ENCODE results near the gene ANKRD63. TPM values are rescaled to one million over a fixed set of nuclear protein-coding genes. Genes with fewer than 3 reads are reported as not detected.

Gene ANKRD63
- total and polyA plus RNA-seq, 9 of the 15 experiments (the other 6 are each of a cell fraction or from before 2014, with no cell fraction given), result 1.3 to 2.0 (median 1.8) TPM; not detected in 6

DNA sequence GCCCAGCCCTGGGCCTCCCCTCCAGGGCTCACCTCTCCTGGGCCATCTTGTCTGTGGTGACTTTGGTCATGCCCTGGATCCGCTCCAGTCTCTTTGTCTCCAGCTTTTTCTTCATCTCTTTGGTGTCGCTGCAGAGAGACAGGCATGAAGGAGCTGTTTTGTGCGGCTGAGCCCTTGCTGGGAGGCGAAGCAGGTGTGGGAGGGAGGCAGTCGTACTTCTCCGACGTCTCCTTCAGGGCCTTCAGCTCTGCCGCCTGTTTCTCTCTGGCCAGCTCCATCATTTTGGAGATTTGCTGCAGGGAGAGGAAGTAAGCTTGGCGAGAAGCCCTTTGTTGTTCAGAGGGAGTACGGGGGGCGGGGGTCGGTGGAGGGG is 7.7 kb upstream of the ANKRD63 start:
- H3K36me3 ChIP-seq (ENCODE audit: control insufficient read depth, insufficient read depth, low read length), result no peaks in the 10 kb centered on the region
- in situ Hi-C loops (cut with MboI), result no loop called here
- no peak for FAIRE-seq
- H3K4me3 ChIP-seq, result no peak overlapping the region
- H3K4me2 ChIP-seq (ENCODE audit: insufficient read depth, low read length), result no peak overlapping the region
- H2AFZ ChIP-seq (ENCODE audit: low read depth, low read length), result peak overlapping the region; percentile 69; the same call in 1 of the 2 replicates
- H3K4me1 ChIP-seq (replicated peaks in 1 of 2; ENCODE audit: control insufficient read depth in 2 of 2, insufficient read depth in 2 of 2, low read length in 2 of 2), result peaks cover 0 to 23% of the 10 kb centered on the region in 2 experiments; a peak in 3 of 5 replicates
- BruUV-seq (replicated peaks), result no TSS peak
- 0 out of 2 replicates have a peak, but pooled peaks cover 2% of the 10 kb centered on the region for H4K20me1 ChIP-seq (replicated peaks; ENCODE audit: control insufficient read depth, insufficient read depth, low read length)
- H3K79me2 ChIP-seq (ENCODE audit: control insufficient read depth, insufficient read depth, low read length), result no peaks in the 10 kb centered on the region
- 59% methylated on average over 8 of the region's 12 CpGs for WGBS (ENCODE audit: insufficient coverage, low coverage, missing lambda C conversion rate)
- no peak overlapping the region for H3K27ac ChIP-seq (ENCODE audit: extremely low read depth, low read depth, low read length)
- H3K9me1 ChIP-seq (ENCODE audit: control insufficient read depth, insufficient read depth, low read length), result no peaks in the 10 kb centered on the region
- ChIA-PET POLR2A (interaction anchor here (0.7 to 1.8 kb wide), 3 partner anchors 8 to 36 kb away, joined by 3 to 13 read pairs (median 4); no protein-coding TSS in a partner anchor), CTCF (ENCODE audit: low intra/inter-chr PET ratio) (no interaction called here)
- no peak for DNase-seq (ENCODE audit: extremely low read depth in 1 of 4, low spot score in 3 of 4)
- no peaks in the 10 kb centered on the region for H3K9me3 ChIP-seq (replicated peaks; ENCODE audit: control insufficient read depth, insufficient read depth, low read depth, low read length)
- H3K27me3 ChIP-seq (ENCODE audit: control insufficient read depth in 2 of 2, insufficient read depth in 2 of 2, low read length in 2 of 2), result peaks cover 3 to 34% of the 10 kb centered on the region in 2 experiments; a peak in 4 of 5 replicates
- ATAC-seq, result no peak
- intact Hi-C loops (cut with micrococcal nuclease), result no loop called here
- H3K9ac ChIP-seq (ENCODE audit: insufficient read depth in 1 of 2, low read depth in 2 of 2, low read length in 2 of 2), result peak overlapping the region in 1 of 2 experiments; percentile 79; a peak in 2 of 4 replicates
- TF ChIP-seq IFI16 (CRISPR knock-in tag; IDR thresholded peaks at IDR 0.05) (no peak), CEBPG (CRISPR knock-in tag; IDR thresholded peaks at IDR 0.05) (no peak), CEBPG (tag; conservative IDR thresholded peaks at IDR 0.05 in 1 of 2, IDR thresholded peaks at IDR 0.05 in 1 of 2) (no peak), YBX1 (IDR thresholded peaks at IDR 0.05) (no peak), SMARCE1 (IDR thresholded peaks at IDR 0.05) (no peak), TBL1XR1 (IDR thresholded peaks at IDR 0.05; ENCODE audit: low read length in 2 of 2) (no peak), CBX8 (IDR thresholded peaks at IDR 0.05; ENCODE audit: borderline replicate concordance, extremely low read depth, low read depth, low read length, poor library complexity, severe bottlenecking) (no peak)
- TF ChIP-seq, protein P1, sequence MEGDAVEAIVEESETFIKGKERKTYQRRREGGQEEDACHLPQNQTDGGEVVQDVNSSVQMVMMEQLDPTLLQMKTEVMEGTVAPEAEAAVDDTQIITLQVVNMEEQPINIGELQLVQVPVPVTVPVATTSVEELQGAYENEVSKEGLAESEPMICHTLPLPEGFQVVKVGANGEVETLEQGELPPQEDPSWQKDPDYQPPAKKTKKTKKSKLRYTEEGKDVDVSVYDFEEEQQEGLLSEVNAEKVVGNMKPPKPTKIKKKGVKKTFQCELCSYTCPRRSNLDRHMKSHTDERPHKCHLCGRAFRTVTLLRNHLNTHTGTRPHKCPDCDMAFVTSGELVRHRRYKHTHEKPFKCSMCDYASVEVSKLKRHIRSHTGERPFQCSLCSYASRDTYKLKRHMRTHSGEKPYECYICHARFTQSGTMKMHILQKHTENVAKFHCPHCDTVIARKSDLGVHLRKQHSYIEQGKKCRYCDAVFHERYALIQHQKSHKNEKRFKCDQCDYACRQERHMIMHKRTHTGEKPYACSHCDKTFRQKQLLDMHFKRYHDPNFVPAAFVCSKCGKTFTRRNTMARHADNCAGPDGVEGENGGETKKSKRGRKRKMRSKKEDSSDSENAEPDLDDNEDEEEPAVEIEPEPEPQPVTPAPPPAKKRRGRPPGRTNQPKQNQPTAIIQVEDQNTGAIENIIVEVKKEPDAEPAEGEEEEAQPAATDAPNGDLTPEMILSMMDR (IDR thresholded peaks at IDR 0.05 in 2 of 3, conservative IDR thresholded peaks at IDR 0.05 in 1 of 3; ENCODE audit: insufficient read depth in 2 of 3, low read depth in 1 of 3, low read length in 3 of 3), result no peak
- TF ChIP-seq, protein P2, sequence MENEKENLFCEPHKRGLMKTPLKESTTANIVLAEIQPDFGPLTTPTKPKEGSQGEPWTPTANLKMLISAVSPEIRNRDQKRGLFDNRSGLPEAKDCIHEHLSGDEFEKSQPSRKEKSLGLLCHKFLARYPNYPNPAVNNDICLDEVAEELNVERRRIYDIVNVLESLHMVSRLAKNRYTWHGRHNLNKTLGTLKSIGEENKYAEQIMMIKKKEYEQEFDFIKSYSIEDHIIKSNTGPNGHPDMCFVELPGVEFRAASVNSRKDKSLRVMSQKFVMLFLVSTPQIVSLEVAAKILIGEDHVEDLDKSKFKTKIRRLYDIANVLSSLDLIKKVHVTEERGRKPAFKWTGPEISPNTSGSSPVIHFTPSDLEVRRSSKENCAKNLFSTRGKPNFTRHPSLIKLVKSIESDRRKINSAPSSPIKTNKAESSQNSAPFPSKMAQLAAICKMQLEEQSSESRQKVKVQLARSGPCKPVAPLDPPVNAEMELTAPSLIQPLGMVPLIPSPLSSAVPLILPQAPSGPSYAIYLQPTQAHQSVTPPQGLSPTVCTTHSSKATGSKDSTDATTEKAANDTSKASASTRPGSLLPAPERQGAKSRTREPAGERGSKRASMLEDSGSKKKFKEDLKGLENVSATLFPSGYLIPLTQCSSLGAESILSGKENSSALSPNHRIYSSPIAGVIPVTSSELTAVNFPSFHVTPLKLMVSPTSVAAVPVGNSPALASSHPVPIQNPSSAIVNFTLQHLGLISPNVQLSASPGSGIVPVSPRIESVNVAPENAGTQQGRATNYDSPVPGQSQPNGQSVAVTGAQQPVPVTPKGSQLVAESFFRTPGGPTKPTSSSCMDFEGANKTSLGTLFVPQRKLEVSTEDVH (IDR thresholded peaks at IDR 0.05; ENCODE audit: low read depth, partially characterized antibody), result no peak
- TF ChIP-seq, protein P3, sequence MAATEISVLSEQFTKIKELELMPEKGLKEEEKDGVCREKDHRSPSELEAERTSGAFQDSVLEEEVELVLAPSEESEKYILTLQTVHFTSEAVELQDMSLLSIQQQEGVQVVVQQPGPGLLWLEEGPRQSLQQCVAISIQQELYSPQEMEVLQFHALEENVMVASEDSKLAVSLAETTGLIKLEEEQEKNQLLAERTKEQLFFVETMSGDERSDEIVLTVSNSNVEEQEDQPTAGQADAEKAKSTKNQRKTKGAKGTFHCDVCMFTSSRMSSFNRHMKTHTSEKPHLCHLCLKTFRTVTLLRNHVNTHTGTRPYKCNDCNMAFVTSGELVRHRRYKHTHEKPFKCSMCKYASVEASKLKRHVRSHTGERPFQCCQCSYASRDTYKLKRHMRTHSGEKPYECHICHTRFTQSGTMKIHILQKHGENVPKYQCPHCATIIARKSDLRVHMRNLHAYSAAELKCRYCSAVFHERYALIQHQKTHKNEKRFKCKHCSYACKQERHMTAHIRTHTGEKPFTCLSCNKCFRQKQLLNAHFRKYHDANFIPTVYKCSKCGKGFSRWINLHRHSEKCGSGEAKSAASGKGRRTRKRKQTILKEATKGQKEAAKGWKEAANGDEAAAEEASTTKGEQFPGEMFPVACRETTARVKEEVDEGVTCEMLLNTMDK (IDR thresholded peaks at IDR 0.05; ENCODE audit: borderline replicate concordance, insufficient read depth, low read depth, low read length, poor library complexity, severe bottlenecking), result no peak

All from K562 (cell line).